Right lobe of liver (tissue), 6 donors: ENCODE data around the gene PKD2L1. TPM values are rescaled to one million over a fixed set of nuclear protein-coding genes. Genes with fewer than 3 reads are reported as not detected.
"Not testable (repeated sequence)": the region's sequence is repeated elsewhere in the genome, so short reads cannot be mapped to it uniquely, and the experiment has no call there.

Experiments used
- ATAC-seq, 4 donors: fragments of 200-7000 bp; cut with Tn5 transposase; one replicate each; pipeline ENCODE4 v1.9.1; 2020; ENCODE audit warnings: mild to moderate bottlenecking in 4 of 4, moderate library complexity in 4 of 4
- DNase-seq, 3 donors: peaks; one replicate each; pipeline ENCODE4 v3.0.0-alpha.2; 2020
- H3K27ac ChIP-seq, 3 donors: fragments of 200-600 bp; one replicate each; pipeline ENCODE4 v1.8.0; 2022
- H3K27me3 ChIP-seq, 2 donors: fragments of 200-600 bp; one replicate each; pipeline ENCODE4 v1.8.0; 2022
- H3K36me3 ChIP-seq, 4 donors: fragments of 200-600 bp; sonication (generic) in 1 of 4; one replicate each; pipeline versions ENCODE4 v1.5.1 to v1.8.0; 2017 to 2022; ENCODE audit warnings: control low read depth in 1 of 4
- H3K4me1 ChIP-seq, 4 donors: fragments of 200-600 bp; sonication (generic) in 1 of 4; one replicate each; pipeline versions ENCODE4 v1.5.1 to v1.8.0; 2017 to 2022; ENCODE audit warnings: control low read depth in 1 of 4
- H3K4me3 ChIP-seq, 3 donors: fragments of 200-600 bp; one replicate each; pipeline ENCODE4 v1.8.0; 2022
- H3K9me3 ChIP-seq, 4 donors: fragments of 200-600 bp; sonication (generic) in 1 of 4; one replicate each; pipeline versions ENCODE4 v1.5.1 to v1.8.0; 2017 to 2022; ENCODE audit warnings: control low read depth in 1 of 4
- POLR2A ChIP-seq: fragments of 450-650 bp; IDR thresholded peaks from one replicate; pipeline ENCODE4 v1.6.1; 2017; ENCODE audit warnings: antibody characterized with exemption, mild to moderate bottlenecking
- WGBS: methylation state at CpG from one replicate; pipeline ENCODE4 v1.1.6; 2018; ENCODE audit warnings: low coverage, low lambda C conversion rate; ENCODE audit not compliant: insufficient coverage; ENCODE audit errors: missing lambda C conversion rate; 5-methylcytosine and 5-hydroxymethylcytosine counted together
- intact Hi-C, 2 donors: fragments of 100-400 bp; cut with DNase I; formaldehyde crosslinking; loops; one replicate each; pipeline versions ENCODE4 v1.11.2 to v1.14.1; 2022
- total RNA-seq, 6 experiments: library from RNA; depleted of rRNA in 2 of 6; stranded (reverse); fragments of >200 nt in 2 of 6; fragmentation: NEBNext Ultra II Directional in 3 of 6; extraction: Animal tissue kit (Norgen Biotek cat#: 25700) in 3 of 6; gene quantifications; one replicate each; pipeline versions ENCODE4 v1.1.0 to v1.2.4, GENCODE V29; 2016 to 2023
- TF ChIP-seq, protein P1 (sequence below), 4 donors: fragments of 200-600 bp in 3 of 4; fragments of 450-650 bp in 1 of 4; IDR thresholded peaks; one replicate each; pipeline versions ENCODE4 v1.5.1 to v1.8.0; 2016 to 2022; ENCODE audit warnings: antibody characterized with exemption in 4 of 4, mild to moderate bottlenecking in 2 of 4
- donor health status: DM: no; HTN: yes; CAD: no.
- donor health status: DM: no; HTN: no; CAD: no.
- donor health status: DM: no; HTN: no; CAD: no.
- donor health status: DM: no; HTN: yes; CAD: no.
- donor health status: DM: no; HTN: yes; CAD: no.

PKD2L1 gene
- total RNA-seq, 6 experiments from 2014 or later, result 0.12 to 0.26 (median 0.22) TPM; not detected in 3

DNA sequence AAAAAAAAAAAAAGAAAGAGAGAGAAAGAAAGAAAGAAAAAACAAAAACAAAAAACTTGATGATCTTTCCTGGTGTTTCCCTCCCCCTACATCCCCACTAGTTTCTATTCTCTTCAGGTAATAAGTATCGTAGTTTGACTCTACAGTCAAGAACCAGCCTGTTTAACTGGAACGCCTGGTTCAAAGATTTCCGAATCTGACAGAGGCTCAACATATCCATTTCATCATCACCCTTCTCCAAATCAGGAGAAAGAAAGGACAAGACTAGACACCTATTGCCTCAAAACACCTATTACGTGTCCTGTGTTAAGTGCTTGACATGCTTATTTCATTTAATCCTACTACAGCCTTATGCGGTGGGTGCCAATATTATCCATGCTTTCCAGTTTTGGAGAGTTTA, 23.2 kb downstream of the PKD2L1 start:
- Histone ChIP-seq H3K36me3 (no peaks in the 10 kb centered on the region), H3K4me1 (no peaks in the 10 kb centered on the region), H3K9me3 (no peaks in the 10 kb centered on the region), H3K27me3 (no peaks in the 10 kb centered on the region), H3K4me3 (no peak overlapping the region), H3K27ac (no peak overlapping the region)
- TF ChIP-seq POLR2A, result no peak
- TF ChIP-seq, protein P1, sequence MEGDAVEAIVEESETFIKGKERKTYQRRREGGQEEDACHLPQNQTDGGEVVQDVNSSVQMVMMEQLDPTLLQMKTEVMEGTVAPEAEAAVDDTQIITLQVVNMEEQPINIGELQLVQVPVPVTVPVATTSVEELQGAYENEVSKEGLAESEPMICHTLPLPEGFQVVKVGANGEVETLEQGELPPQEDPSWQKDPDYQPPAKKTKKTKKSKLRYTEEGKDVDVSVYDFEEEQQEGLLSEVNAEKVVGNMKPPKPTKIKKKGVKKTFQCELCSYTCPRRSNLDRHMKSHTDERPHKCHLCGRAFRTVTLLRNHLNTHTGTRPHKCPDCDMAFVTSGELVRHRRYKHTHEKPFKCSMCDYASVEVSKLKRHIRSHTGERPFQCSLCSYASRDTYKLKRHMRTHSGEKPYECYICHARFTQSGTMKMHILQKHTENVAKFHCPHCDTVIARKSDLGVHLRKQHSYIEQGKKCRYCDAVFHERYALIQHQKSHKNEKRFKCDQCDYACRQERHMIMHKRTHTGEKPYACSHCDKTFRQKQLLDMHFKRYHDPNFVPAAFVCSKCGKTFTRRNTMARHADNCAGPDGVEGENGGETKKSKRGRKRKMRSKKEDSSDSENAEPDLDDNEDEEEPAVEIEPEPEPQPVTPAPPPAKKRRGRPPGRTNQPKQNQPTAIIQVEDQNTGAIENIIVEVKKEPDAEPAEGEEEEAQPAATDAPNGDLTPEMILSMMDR (IDR thresholded peaks at IDR 0.05), result no peak
- intact Hi-C loops, result no loop called here
- ATAC-seq, result no peak
- WGBS, result 97% methylated on average over 5 of the region's 5 CpGs
- no peak for DNase-seq

DNA sequence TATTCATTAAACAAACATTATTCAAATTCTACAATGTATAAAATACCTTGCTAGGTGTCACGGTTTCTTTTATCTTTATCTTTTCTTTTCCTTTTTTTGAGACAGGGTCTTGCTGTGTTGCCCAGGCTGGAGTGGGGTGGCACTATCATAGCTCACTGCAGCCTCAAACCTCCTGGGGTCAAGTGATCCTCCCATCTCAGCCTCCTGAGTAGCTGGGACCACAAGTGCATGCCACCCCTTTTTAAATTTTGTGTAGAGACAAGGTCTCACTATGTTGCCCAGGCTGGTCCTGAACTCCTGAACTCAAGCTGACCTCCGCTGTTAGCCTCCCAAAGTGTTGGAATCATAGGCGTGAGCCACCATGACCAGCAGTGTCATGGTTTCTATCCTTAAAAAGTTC, 25.6 kb downstream of the PKD2L1 start:
- DNase-seq (no peak), ATAC-seq (no peak)
- intact Hi-C loops, result no loop called here
- peaks cover 0 to 8% (median 0%) of the 10 kb centered on the region in 4 donors for H3K4me1 ChIP-seq
- no peaks in the 10 kb centered on the region for H3K36me3 ChIP-seq
- no peaks in the 10 kb centered on the region for H3K27me3 ChIP-seq
- H3K27ac ChIP-seq, result no peak overlapping the region
- 76% methylated on average over 3 of the region's 3 CpGs for WGBS
- no peak overlapping the region for H3K4me3 ChIP-seq
- H3K9me3 ChIP-seq, result no peaks in the 10 kb centered on the region
- TF ChIP-seq POLR2A, result no peak
- TF ChIP-seq, protein P1 (IDR thresholded peaks at IDR 0.05), result no peak

DNA sequence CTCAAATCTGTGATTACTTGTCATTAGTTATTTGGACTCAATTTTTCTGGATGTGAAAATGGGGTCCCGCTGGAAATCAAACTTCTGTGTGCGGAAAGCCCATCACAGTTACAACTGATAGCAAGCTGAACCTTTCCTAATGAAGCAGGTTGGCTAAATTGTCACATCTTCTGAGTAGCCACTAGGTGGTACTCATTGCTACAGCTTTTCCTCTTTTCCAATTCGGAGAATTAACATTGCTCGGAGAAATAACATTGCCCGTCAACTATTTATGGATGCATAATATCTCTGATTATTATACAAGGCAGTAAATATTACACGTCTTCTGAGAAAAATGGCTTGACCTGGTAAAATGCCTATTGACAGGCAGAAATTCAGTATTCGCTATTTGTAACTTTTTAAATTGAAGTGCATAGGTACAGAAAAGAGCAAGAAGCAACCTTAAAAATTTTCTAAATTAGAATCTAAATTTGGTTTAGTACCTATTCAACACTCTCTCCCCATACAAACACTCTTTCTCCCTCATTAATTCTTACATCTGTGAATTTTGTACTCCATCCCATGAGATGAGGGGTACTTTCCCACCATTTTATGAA, 26.2 kb downstream of the PKD2L1 start:
- ATAC-seq (peak; percentile 66 to 82 (median 76)), DNase-seq (no peak)
- H3K27me3 ChIP-seq, result no peaks in the 10 kb centered on the region
- no peaks in the 10 kb centered on the region for H3K36me3 ChIP-seq
- peaks cover 0 to 14% (median 0%) of the 10 kb centered on the region in 4 donors for H3K4me1 ChIP-seq
- H3K27ac ChIP-seq, result no peak overlapping the region
- no peak overlapping the region for H3K4me3 ChIP-seq
- TF ChIP-seq, protein P1 (IDR thresholded peaks at IDR 0.05), result peak; percentile 60 to 65 (median 62)
- TF ChIP-seq POLR2A, result no peak
- intact Hi-C loops, result no loop called here
- 18% methylated on average over 7 of the region's 7 CpGs for WGBS
- no peaks in the 10 kb centered on the region for H3K9me3 ChIP-seq

DNA sequence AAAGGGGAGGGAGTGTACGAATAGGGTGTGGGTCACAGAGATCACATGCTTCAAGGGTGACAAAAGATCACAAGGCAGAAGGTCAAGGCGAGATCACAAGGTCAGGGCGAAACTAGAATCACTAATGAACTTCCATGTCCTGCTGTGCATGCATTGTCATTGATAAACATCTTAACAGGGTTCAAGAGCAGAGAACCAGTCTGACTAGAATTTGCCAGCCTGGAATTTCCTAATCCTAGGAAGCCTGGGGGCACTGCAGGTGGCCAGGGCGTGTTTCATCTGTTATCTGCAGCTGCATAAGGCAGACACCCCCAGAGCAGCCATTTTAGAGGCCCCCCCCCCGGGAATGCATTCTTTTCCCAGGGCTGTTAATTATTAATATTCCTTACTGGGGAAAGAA, 28.9 kb downstream of the PKD2L1 start:
- H3K27me3 ChIP-seq, H3K27ac ChIP-seq, ATAC-seq, H3K36me3 ChIP-seq, DNase-seq, H3K4me3 ChIP-seq, H3K9me3 ChIP-seq, intact Hi-C loops: not testable (repeated sequence)
- WGBS, result 71% methylated on average over 5 of the region's 5 CpGs
- peaks cover 0 to 14% (median 0%) of the 10 kb centered on the region in 4 donors for H3K4me1 ChIP-seq

DNA sequence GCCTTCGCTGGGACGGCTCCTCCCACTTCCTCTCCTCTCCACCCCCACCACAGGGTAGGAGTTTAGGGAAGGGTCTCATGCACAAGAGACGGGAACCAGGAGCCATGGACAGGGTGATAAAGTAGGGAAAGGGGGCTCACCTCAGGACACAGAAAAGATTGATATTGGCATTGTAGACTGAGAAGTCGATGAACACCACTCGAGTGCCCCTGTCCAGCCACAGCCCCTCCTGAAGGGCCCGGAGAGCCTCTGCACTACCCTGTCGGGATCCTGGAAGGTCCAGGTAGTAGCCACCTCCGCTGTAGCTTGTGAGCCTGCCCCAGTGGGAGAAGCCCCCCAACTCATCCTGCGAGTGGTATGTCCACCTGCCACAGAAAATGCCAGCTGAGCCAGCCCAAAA, 32.8 kb downstream of the PKD2L1 start:
- intact Hi-C loops, result no loop called here
- no peaks in the 10 kb centered on the region for H3K9me3 ChIP-seq
- no peaks in the 10 kb centered on the region for H3K36me3 ChIP-seq
- no peak for ATAC-seq
- H3K4me1 ChIP-seq, result peaks cover 0 to 22% (median 0%) of the 10 kb centered on the region in 4 donors
- H3K27me3 ChIP-seq, result no peaks in the 10 kb centered on the region
- no peak overlapping the region for H3K27ac ChIP-seq
- no peak overlapping the region for H3K4me3 ChIP-seq
- no peak for DNase-seq
- WGBS, result 73% methylated on average over 4 of the region's 9 CpGs
- no peak for TF ChIP-seq POLR2A
- TF ChIP-seq, protein P1 (IDR thresholded peaks at IDR 0.05), result no peak
